Measurements from ENCODE around the gene HPRT1.

The HPRT1 gene

GRCh38 chrX:134482371-134482770, 22.4 kb downstream of the HPRT1 start:
- peak in 1 of 2 donors; percentile 0 for DNase-seq (ENCODE audit: low read depth in 2 of 2)
- TF ChIP-seq, protein P1, sequence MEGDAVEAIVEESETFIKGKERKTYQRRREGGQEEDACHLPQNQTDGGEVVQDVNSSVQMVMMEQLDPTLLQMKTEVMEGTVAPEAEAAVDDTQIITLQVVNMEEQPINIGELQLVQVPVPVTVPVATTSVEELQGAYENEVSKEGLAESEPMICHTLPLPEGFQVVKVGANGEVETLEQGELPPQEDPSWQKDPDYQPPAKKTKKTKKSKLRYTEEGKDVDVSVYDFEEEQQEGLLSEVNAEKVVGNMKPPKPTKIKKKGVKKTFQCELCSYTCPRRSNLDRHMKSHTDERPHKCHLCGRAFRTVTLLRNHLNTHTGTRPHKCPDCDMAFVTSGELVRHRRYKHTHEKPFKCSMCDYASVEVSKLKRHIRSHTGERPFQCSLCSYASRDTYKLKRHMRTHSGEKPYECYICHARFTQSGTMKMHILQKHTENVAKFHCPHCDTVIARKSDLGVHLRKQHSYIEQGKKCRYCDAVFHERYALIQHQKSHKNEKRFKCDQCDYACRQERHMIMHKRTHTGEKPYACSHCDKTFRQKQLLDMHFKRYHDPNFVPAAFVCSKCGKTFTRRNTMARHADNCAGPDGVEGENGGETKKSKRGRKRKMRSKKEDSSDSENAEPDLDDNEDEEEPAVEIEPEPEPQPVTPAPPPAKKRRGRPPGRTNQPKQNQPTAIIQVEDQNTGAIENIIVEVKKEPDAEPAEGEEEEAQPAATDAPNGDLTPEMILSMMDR (IDR thresholded peaks at IDR 0.05; ENCODE audit: low read depth, low read length), result no peak
- H3K4me3 ChIP-seq (replicated peaks in 1 of 2; ENCODE audit: low read depth in 2 of 2, low read length in 2 of 2), result no peak overlapping the region

- no peak overlapping the region for H3K4me3 ChIP-seq (replicated peaks in 1 of 2; ENCODE audit: low read depth in 2 of 2, low read length in 2 of 2)
- TF ChIP-seq, protein P1 (IDR thresholded peaks at IDR 0.05; ENCODE audit: low read depth, low read length), result peak; percentile 38
- DNase-seq (ENCODE audit: low read depth in 2 of 2), result peak; percentile 74
Observed at GRCh38 chrX:134484039-134484438, 24.1 kb downstream of the HPRT1 start.

DNA sequence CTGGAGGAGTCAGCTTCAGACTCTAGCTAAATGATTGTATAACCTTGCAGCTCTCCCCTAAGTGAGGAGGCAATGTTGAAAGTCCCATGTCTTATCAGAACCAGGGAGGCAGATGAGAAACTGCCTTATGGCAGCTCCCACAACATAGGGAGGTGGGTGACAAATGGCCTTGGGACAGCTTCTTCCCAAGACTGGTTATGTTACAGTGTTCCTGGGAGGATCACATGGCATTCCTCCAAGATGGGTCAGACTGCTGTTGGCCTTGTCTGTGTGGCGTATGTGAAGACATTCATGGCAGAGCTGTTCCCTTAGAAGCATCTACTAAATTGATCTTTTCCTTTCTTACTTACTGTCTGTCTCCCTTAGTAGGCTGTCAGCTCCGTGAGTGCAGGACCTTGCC, 42.0 kb downstream of the HPRT1 start:
- no peak for DNase-seq (ENCODE audit: low read depth in 2 of 2)
- no peak overlapping the region for H3K4me3 ChIP-seq (replicated peaks in 1 of 2; ENCODE audit: low read depth in 2 of 2, low read length in 2 of 2)
- TF ChIP-seq, protein P1 (IDR thresholded peaks at IDR 0.05; ENCODE audit: low read depth, low read length), result no peak

GRCh38 chrX:134502686-134503085, 42.7 kb downstream of the HPRT1 start:
- DNase-seq (ENCODE audit: low read depth in 2 of 2), result no peak
- H3K4me3 ChIP-seq (replicated peaks in 1 of 2; ENCODE audit: low read depth in 2 of 2, low read length in 2 of 2), result no peak overlapping the region
- TF ChIP-seq, protein P1 (IDR thresholded peaks at IDR 0.05; ENCODE audit: low read depth, low read length), result no peak

DNA sequence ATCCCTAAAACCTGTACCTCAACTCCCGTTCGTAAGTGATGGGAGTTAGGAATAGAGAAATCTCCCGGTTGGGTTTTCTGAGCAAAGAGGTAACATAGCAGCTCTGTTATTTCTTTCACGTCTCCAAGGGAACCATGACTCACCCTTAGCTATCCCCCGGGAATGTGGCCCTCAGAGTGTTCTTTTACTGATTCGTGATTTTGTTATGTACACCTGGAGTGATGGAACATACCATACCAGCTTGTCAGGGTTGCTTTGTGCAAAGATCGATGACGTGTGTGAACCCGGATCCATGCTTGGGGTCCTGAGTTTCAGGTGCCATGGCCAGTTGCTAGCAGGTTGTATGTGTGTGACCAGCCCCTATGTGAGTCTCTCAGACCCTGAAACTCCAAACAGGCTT, 52.6 kb downstream of the HPRT1 start:
- no peak overlapping the region for H3K4me3 ChIP-seq (replicated peaks in 1 of 2; ENCODE audit: low read depth in 2 of 2, low read length in 2 of 2)
- peak; percentile 58 to 89 for DNase-seq (ENCODE audit: low read depth in 2 of 2)
- TF ChIP-seq, protein P1 (IDR thresholded peaks at IDR 0.05; ENCODE audit: low read depth, low read length), result no peak

- peak in 1 of 2 donors; percentile 22 for DNase-seq (ENCODE audit: low read depth in 2 of 2)
- no peak overlapping the region for H3K4me3 ChIP-seq (replicated peaks in 1 of 2; ENCODE audit: low read depth in 2 of 2, low read length in 2 of 2)
- TF ChIP-seq, protein P1 (IDR thresholded peaks at IDR 0.05; ENCODE audit: low read depth, low read length), result no peak
Observed at GRCh38 chrX:134513091-134513490, 53.1 kb downstream of the HPRT1 start.

GRCh38 chrX:134520860-134521390, 61.0 kb downstream of the HPRT1 start:
- DNase-seq (ENCODE audit: low read depth in 2 of 2), result peak; percentile 78 to 81
- H3K4me3 ChIP-seq (replicated peaks in 1 of 2; ENCODE audit: low read depth in 2 of 2, low read length in 2 of 2), result no peak overlapping the region
- TF ChIP-seq, protein P1 (IDR thresholded peaks at IDR 0.05; ENCODE audit: low read depth, low read length), result peak; percentile 65

Data from cardiac fibroblast (primary cell).